Ovary (tissue), 9 donors: ENCODE results near the gene KRT81. TPM values are rescaled to one million over a fixed set of nuclear protein-coding genes. Genes with fewer than 3 reads are reported as not detected.
"Not testable (repeated sequence)": the region's sequence is repeated elsewhere in the genome, so short reads cannot be mapped to it uniquely, and the experiment has no call there.

Experiments used
- DNase-seq, 5 donors: peaks; one replicate each; pipeline ENCODE4 v3.0.0-alpha.2; 2019 to 2020
- H3K27ac ChIP-seq, 2 donors: fragments of 200-600 bp; one replicate each; pipeline versions ENCODE4 v1.5.1 to v1.8.0; 2019 to 2022
- H3K27me3 ChIP-seq: fragments of 200-600 bp; one replicate; pipeline ENCODE4 v1.8.0; 2022
- H3K36me3 ChIP-seq: fragments of 200-600 bp; sonication (generic); one replicate; pipeline ENCODE4 v1.5.1; 2019
- H3K4me1 ChIP-seq: one replicate; pipeline ENCODE4 v1.8.1; 2013; ENCODE audit warnings: mild to moderate bottlenecking, moderate library complexity; ENCODE audit not compliant: insufficient read depth
- H3K4me3 ChIP-seq: fragments of 200-600 bp; sonication (generic); one replicate; pipeline ENCODE4 v1.5.1; 2017
- H3K9me3 ChIP-seq, 2 donors: fragments of 200-600 bp in 1 of 2; sonication (generic) in 1 of 2; one replicate each; pipeline versions ENCODE4 v1.5.1 to v1.8.1; 2013 to 2019; ENCODE audit warnings: mild to moderate bottlenecking in 1 of 2, moderate library complexity in 1 of 2
- CTCF ChIP-seq, 3 donors: fragments of 450-650 bp in 2 of 3; fragments of 200-600 bp in 1 of 3; IDR thresholded peaks; one replicate each; pipeline versions ENCODE4 v1.5.1 to v1.8.0; 2016 to 2022; ENCODE audit warnings: antibody characterized with exemption in 3 of 3, mild to moderate bottlenecking in 1 of 3
- EP300 ChIP-seq: sonication (generic); formaldehyde crosslinking; IDR thresholded peaks from one replicate; pipeline ENCODE4 v1.6.1; 2017; ENCODE audit warnings: antibody characterized with exemption
- POLR2A ChIP-seq: fragments of 450-650 bp; IDR thresholded peaks from one replicate; pipeline ENCODE4 v1.6.1; 2017; ENCODE audit warnings: antibody characterized with exemption, mild to moderate bottlenecking, moderate library complexity
- WGBS, 3 donors: extraction: QIAGEN DNeasy Blood & Tissue Kit in 1 of 3; methylation state at CpG; one replicate each; pipeline versions ENCODE4 v1.1.5 to v1.1.7; 2013 to 2017; 5-methylcytosine and 5-hydroxymethylcytosine counted together
- intact Hi-C, 4 donors: fragments of 100-400 bp; cut with DNase I; formaldehyde crosslinking; loops; one replicate each; pipeline versions ENCODE4 v1.11.0 to v1.15.1; 2022 to 2023
- polyA plus RNA-seq, 2 donors: library from polyadenylated mRNA; stranded (reverse); fragments of 200-250 nt in 1 of 2; fragments of 350-450 nt in 1 of 2; fragmentation: Illumina TruSeq in 1 of 2; extraction: RNeasy Lipid Tissue Mini Kit (QIAGEN cat#74804) in 1 of 2; gene quantifications; one replicate each; pipeline ENCODE4 v1.2.3, GENCODE V29; 2013 to 2014
- total RNA-seq, 7 donors: library from RNA; depleted of rRNA in 2 of 7; stranded (reverse); fragments of >200 nt in 2 of 7; fragmentation: NEBNext Ultra II Directional in 3 of 7; extraction: Animal tissue kit (Norgen Biotek cat#: 25700) in 3 of 7; gene quantifications; one replicate each; pipeline versions ENCODE4 v1.1.0 to v1.2.4, GENCODE V29; 2016 to 2023
- donor health status: DM: no; HTN: no; CAD: no; lungs with moderate emphysema.
- donor health status: DM: no; HTN: no; CAD: no.
- donor health status: Bipolar disorder and iron deficiency.
- donor health status: DM: yes; HTN: yes; CAD: no.
- donor health status: DM: no; HTN: no; CAD: no.
- donor health status: DM: yes; HTN: yes; CAD: no.

Gene KRT81
- total and polyA plus RNA-seq, 9 donors, result 1.2 TPM; not detected in 8

- H3K4me3 ChIP-seq, result no peak overlapping the region
- no peaks in the 10 kb centered on the region for H3K9me3 ChIP-seq
- no peak overlapping the region for H3K27ac ChIP-seq
- H3K27me3 ChIP-seq, result no peaks in the 10 kb centered on the region
- DNase-seq, result peak in 1 of 5 donors; percentile 52
- TF ChIP-seq EP300 (no peak), POLR2A (no peak), CTCF (IDR thresholded peaks at IDR 0.05) (no peak)
- 3 to 4% (median 3%) methylated on average over 47 to 72 of the region's 72 CpGs for WGBS, 3 donors
- peaks cover 3% of the 10 kb centered on the region for H3K4me1 ChIP-seq
- intact Hi-C loops, result no loop called here
- H3K36me3 ChIP-seq, result no peaks in the 10 kb centered on the region
Measured at GRCh38 chr12:52258335-52258901, 32.9 kb downstream of the KRT81 start.

GRCh38 chr12:52257922-52258321 is 33.4 kb downstream of the KRT81 start:
- H3K9me3 ChIP-seq, H3K4me3 ChIP-seq: not testable (repeated sequence)

GRCh38 chr12:52257074-52257551 is 34.2 kb downstream of the KRT81 start:
- TF ChIP-seq EP300 (no peak), CTCF (IDR thresholded peaks at IDR 0.05) (no peak), POLR2A (no peak)
- H3K4me1 ChIP-seq, result peaks cover 3% of the 10 kb centered on the region
- no peaks in the 10 kb centered on the region for H3K36me3 ChIP-seq
- 88 to 90% (median 89%) methylated on average over 4 of the region's 4 CpGs for WGBS, 3 donors
- H3K9me3 ChIP-seq, result no peaks in the 10 kb centered on the region
- H3K27me3 ChIP-seq, result no peaks in the 10 kb centered on the region
- no peak overlapping the region for H3K27ac ChIP-seq
- no peak for DNase-seq
- intact Hi-C loops, result no loop called here
- no peak overlapping the region for H3K4me3 ChIP-seq

More at GRCh38 chr12:52257922-52258321, 33.4 kb downstream of the KRT81 start:
- H3K4me1 ChIP-seq, H3K36me3 ChIP-seq, H3K27me3 ChIP-seq, intact Hi-C loops, H3K27ac ChIP-seq, DNase-seq: not testable (repeated sequence)
- 35 to 40% (median 37%) methylated on average over 12 to 13 of the region's 13 CpGs for WGBS, 3 donors

GRCh38 chr12:52256584-52256935 is 34.8 kb downstream of the KRT81 start:
- H3K36me3 ChIP-seq, result no peaks in the 10 kb centered on the region
- 38 to 56% (median 40%) methylated on average over 2 of the region's 2 CpGs for WGBS, 3 donors
- no peak overlapping the region for H3K4me3 ChIP-seq
- peaks cover 3% of the 10 kb centered on the region for H3K4me1 ChIP-seq
- intact Hi-C loops, result no loop called here
- TF ChIP-seq EP300 (no peak), POLR2A (no peak), CTCF (IDR thresholded peaks at IDR 0.05) (no peak)
- no peaks in the 10 kb centered on the region for H3K27me3 ChIP-seq
- DNase-seq, result no peak
- no peak overlapping the region for H3K27ac ChIP-seq
- H3K9me3 ChIP-seq, result no peaks in the 10 kb centered on the region

GRCh38 chr12:52255926-52256583 is 35.3 kb downstream of the KRT81 start:
- intact Hi-C loops, result no loop called here
- 78 to 84% (median 84%) methylated on average over 9 of the region's 9 CpGs for WGBS, 3 donors
- TF ChIP-seq POLR2A (no peak), CTCF (IDR thresholded peaks at IDR 0.05) (no peak), EP300 (no peak)

More at GRCh38 chr12:52255926-52256583, 35.3 kb downstream of the KRT81 start:
- Histone ChIP-seq H3K9me3 (no peaks in the 10 kb centered on the region), H3K36me3 (no peaks in the 10 kb centered on the region), H3K27ac (no peak overlapping the region), H3K27me3 (no peaks in the 10 kb centered on the region), H3K4me3 (no peak overlapping the region), H3K4me1 (peaks cover 3% of the 10 kb centered on the region)
- DNase-seq, result no peak
